Keratinocyte (primary cell): ENCODE data around the gene VPREB1.

Experiments used
- CTCF ChIP-seq, 3 experiments: IDR thresholded peaks in 1 of 3; conservative IDR thresholded peaks in 1 of 3; optimal IDR thresholded peaks in 1 of 3; 2 replicates in 2 of 3; 3 replicates in 1 of 3; pipeline versions ENCODE3 to v1.5.1; 2011; ENCODE audit warnings: low read length in 3 of 3, mild to moderate bottlenecking in 3 of 3, moderate library complexity in 2 of 3, control low read depth in 1 of 3, inconsistent platforms in 1 of 3; ENCODE audit not compliant: insufficient read depth in 2 of 3; ENCODE audit errors: extremely low read depth in 1 of 3
- EZH2 ChIP-seq: IDR thresholded peaks from one replicate; pipeline ENCODE4 v1.6.1; 2012; ENCODE audit warnings: inconsistent platforms, mild to moderate bottlenecking, low read length, moderate library complexity

GRCh38 chr22:22248878-22249277 lies 4.3 kb downstream of the VPREB1 start:
- TF ChIP-seq CTCF (optimal IDR thresholded peaks at IDR 0.05 in 1 of 3, IDR thresholded peaks at IDR 0.05 in 1 of 3, conservative IDR thresholded peaks at IDR 0.05 in 1 of 3; ENCODE audit: extremely low read depth in 1 of 3, insufficient read depth in 2 of 3, low read length in 3 of 3) (no peak), EZH2 (no peak)
